ENCODE data around the gene DPYSL3.
"Not testable (repeated sequence)": the region's sequence is repeated elsewhere in the genome, so short reads cannot be mapped to it uniquely, and the experiment has no call there.

Gene DPYSL3

GRCh38 chr5:147400126-147400809 is 109.6 kb downstream of the DPYSL3 start:
- DNase-seq: no peak

- DNase-seq: no peak
Observed at GRCh38 chr5:147398860-147399259, 111.0 kb downstream of the DPYSL3 start.

- DNase-seq: no peak
Observed at GRCh38 chr5:147397616-147398015, 112.3 kb downstream of the DPYSL3 start.

- DNase-seq: no peak
Observed at GRCh38 chr5:147396070-147396823, 113.6 kb downstream of the DPYSL3 start.

GRCh38 chr5:147393874-147394672 is 115.8 kb downstream of the DPYSL3 start:
- no peak for DNase-seq

- DNase-seq: no peak
Observed at GRCh38 chr5:147391781-147392180, 118.1 kb downstream of the DPYSL3 start.

GRCh38 chr5:147390654-147391225 is 119.1 kb downstream of the DPYSL3 start:
- DNase-seq: no peak

- no peak for DNase-seq
Observed at GRCh38 chr5:147388184-147389108, 121.4 kb downstream of the DPYSL3 start.

GRCh38 chr5:147387109-147387508 is 122.8 kb downstream of the DPYSL3 start:
- no peak for DNase-seq

GRCh38 chr5:147384346-147385193 is 125.3 kb downstream of the DPYSL3 start:
- no peak for DNase-seq

GRCh38 chr5:147382776-147383175 is 127.1 kb downstream of the DPYSL3 start:
- no peak for DNase-seq

- no peak for DNase-seq
Observed at GRCh38 chr5:147381555-147381954, 128.3 kb downstream of the DPYSL3 start.

GRCh38 chr5:147377682-147378081 is 132.2 kb downstream of the DPYSL3 start:
- no peak for DNase-seq

- no peak for DNase-seq
Observed at GRCh38 chr5:147375151-147375550, 134.7 kb downstream of the DPYSL3 start.

GRCh38 chr5:147373328-147373727 is 136.5 kb downstream of the DPYSL3 start:
- DNase-seq: no peak

- no peak for DNase-seq
Observed at GRCh38 chr5:147372191-147372590, 137.7 kb downstream of the DPYSL3 start.

- no peak for DNase-seq
Observed at GRCh38 chr5:147371290-147371689, 138.6 kb downstream of the DPYSL3 start.

GRCh38 chr5:147369742-147370374 is 140.0 kb downstream of the DPYSL3 start:
- DNase-seq: no peak

- DNase-seq: not testable (repeated sequence)
Observed at GRCh38 chr5:147367381-147367780, 142.5 kb downstream of the DPYSL3 start.

GRCh38 chr5:147361441-147362175 is 148.3 kb downstream of the DPYSL3 start:
- no peak for DNase-seq

All from stimulated activated CD4-positive, alpha-beta T cell treated with anti-CD3 and anti-CD28 coated beads, Interleukin-4, amount 100 ng/mL, for 24 hours (primary cell).